ENCODE results near the gene USP6NL.

Gene USP6NL

DNA sequence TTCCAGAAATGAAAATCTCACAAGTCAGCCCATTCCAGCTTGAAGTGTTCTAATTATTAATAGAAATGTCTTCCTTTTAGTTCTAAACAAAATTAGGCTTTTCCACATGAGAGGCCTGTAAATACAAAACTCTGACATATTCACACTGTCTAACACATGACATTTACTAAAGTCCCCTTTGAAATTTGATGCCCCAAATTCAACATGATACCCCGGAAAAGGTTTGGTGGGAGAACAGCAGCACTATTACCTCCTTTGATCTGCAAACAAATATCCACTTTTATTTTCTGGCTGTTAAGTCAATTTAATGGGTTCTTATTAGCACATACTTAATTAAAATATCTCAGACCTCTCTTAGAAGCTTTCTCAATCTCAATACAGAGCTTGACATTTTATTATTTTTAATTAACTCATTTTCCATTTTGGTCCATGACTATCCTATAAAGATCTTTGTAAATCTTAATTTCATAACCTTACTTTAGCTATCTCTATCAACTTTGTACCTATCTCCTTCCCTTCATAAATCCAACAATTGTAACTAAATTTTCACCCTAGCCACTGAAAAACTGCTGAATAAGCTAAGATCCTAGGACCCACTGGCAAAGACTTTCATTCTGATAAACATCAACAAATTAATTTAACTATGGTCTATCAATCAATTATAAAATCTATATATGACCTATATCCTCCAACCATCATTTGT lies 63.2 kb downstream of the USP6NL start:
- Mint-ChIP-seq H3K27me3 (peaks cover 0 to 20% of the 10 kb centered on the region in 2 donors), H3K36me3 (ENCODE audit: insufficient read depth) (no peaks in the 10 kb centered on the region), H3K4me3 (no peak overlapping the region), H3K27ac (no peak overlapping the region), H3K9me3 (no peaks in the 10 kb centered on the region), H3K4me1 (ENCODE audit: low read depth in 2 of 2) (no peaks in the 10 kb centered on the region)
- DNase-seq (no peak), ATAC-seq (replicated peaks) (no peak)

DNA sequence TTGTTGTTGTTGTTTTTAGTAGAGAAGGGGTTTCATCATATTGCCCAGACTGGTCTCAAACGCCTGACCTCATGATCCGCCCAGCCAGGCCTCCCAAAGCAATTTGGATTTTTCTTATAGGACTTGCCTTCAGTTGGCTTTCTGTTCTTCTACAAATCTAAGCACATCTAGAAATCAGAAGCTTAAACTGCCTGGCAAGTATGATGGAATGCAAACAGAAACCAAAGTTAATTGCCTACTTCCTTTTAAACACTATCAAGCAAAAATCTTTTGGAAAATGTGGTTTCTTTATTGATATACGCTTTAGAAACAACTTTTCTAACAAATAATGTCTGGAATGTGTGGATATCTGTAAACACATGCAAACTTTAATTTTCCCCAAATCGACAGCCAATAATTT lies 64.9 kb downstream of the USP6NL start:
- ATAC-seq (replicated peaks): no peak
- no peak overlapping the region for H3K4me3 Mint-ChIP-seq
- peaks cover 8 to 13% of the 10 kb centered on the region in 2 donors for H3K27me3 Mint-ChIP-seq

DNA sequence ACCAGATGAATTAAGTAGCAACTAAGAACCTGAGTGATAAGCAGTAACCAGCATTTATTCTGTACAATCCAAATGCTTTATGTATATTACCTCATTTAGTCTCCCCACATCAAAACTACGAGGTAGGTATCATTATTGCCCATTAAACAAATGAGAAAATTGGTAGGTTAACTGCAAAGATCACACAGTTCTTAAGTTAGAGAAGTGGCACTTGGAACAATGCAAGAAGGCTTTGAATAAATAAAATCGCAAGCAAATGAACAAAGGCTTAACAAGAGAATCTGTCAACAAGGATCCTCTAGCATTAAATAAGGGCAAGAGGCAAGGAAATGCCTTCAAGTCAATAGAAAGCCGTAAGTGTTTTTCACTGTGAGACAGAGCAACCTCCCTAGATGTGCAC lies 70.2 kb downstream of the USP6NL start:
- Mint-ChIP-seq H3K9me3 (no peaks in the 10 kb centered on the region), H3K27me3 (peaks cover 20 to 29% of the 10 kb centered on the region in 2 donors), H3K4me3 (no peak overlapping the region), H3K27ac (no peak overlapping the region), H3K36me3 (ENCODE audit: insufficient read depth) (no peaks in the 10 kb centered on the region), H3K4me1 (ENCODE audit: low read depth in 2 of 2) (no peaks in the 10 kb centered on the region)
- DNase-seq: no peak
- no peak for ATAC-seq (replicated peaks)

More for the DNA sequence above, 64.9 kb downstream of the USP6NL start:
- Mint-ChIP-seq H3K27ac (no peak overlapping the region), H3K36me3 (ENCODE audit: insufficient read depth) (no peaks in the 10 kb centered on the region), H3K4me1 (ENCODE audit: low read depth in 2 of 2) (no peaks in the 10 kb centered on the region), H3K9me3 (no peaks in the 10 kb centered on the region)
- no peak for DNase-seq

DNA sequence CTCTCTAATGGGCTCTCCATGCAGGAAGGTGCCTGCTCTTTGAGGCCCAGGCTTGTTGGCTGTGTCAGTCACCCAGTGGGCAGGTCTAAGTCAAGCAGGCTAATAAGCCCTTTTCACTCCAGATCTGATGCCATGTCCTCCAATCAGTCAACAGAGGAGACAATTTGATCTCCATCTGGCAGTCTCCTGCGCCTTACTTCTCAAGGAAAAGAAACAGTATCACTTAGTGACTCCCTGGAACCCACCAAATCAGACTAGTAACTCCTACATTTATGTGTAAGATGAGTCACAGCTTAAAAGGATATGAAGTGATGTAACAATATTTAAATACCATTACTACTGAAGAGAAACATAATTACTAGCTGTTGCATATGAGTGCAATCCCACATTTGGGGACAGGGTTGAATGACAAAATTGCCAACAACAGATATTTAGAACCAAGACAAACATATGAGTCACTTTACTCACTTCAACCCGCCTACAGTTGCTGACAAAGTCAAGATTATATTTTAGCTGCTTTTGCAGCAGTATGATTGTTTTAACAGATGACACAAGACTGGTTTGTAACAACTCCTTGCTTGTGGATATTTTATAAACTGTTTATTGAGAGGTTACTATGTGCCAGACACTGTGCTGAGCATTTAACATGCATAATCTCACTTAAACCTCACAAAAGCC lies 72.1 kb downstream of the USP6NL start:
- ATAC-seq (replicated peaks): no peak
- peaks cover 20 to 32% of the 10 kb centered on the region in 2 donors for H3K27me3 Mint-ChIP-seq
- H3K9me3 Mint-ChIP-seq: no peaks in the 10 kb centered on the region
- no peaks in the 10 kb centered on the region for H3K4me1 Mint-ChIP-seq (ENCODE audit: low read depth in 2 of 2)
- no peak overlapping the region for H3K4me3 Mint-ChIP-seq
- H3K36me3 Mint-ChIP-seq (ENCODE audit: insufficient read depth): no peaks in the 10 kb centered on the region
- no peak for DNase-seq
- H3K27ac Mint-ChIP-seq: no peak overlapping the region

DNA sequence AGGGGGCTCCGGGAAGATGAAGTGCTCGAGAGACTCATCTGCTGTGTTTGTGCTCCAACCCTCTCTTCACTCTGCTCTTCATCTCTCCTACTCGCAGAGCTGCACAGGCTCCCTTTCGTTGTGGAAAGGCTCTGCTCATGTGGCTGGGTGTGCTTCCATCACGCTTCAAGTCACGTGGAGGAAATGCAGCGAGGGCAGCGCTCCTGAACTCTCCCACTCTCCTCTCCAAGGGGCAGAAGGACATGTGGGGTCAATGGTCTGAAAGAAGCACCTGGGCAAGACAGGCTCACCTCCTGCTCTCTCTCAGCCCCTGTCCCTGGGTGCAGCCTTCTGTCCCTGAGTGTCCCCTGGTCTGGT lies 72.6 kb downstream of the USP6NL start:
- DNase-seq (no peak), ATAC-seq (replicated peaks) (no peak)
- no peaks in the 10 kb centered on the region for H3K36me3 Mint-ChIP-seq (ENCODE audit: insufficient read depth)
- peaks cover 26 to 37% of the 10 kb centered on the region in 2 donors for H3K27me3 Mint-ChIP-seq
- peaks cover 0 to 3% of the 10 kb centered on the region in 2 donors for H3K4me1 Mint-ChIP-seq (ENCODE audit: low read depth in 2 of 2)
- no peak overlapping the region for H3K27ac Mint-ChIP-seq
- no peak overlapping the region for H3K4me3 Mint-ChIP-seq
- no peaks in the 10 kb centered on the region for H3K9me3 Mint-ChIP-seq

DNA sequence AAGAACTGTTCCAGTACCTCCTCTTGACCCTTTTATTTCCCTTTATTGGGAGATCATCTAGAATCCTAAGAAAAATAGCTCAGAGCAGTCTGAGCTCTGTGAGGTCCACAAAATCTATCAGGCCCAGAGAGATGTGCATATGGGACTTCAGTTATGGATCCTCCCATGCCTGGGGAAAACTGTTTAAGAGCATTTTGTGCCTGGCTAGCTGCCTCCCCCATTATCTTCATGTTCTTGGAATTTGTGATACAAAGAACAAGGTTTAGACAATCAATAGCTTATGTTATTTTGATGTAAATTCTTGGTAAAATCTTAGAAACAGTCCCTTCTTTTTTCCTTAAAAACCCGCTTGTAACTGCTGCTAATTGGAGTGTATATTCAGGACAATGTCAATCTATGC lies 75.2 kb downstream of the USP6NL start:
- H3K9me3 Mint-ChIP-seq: no peaks in the 10 kb centered on the region

DNA sequence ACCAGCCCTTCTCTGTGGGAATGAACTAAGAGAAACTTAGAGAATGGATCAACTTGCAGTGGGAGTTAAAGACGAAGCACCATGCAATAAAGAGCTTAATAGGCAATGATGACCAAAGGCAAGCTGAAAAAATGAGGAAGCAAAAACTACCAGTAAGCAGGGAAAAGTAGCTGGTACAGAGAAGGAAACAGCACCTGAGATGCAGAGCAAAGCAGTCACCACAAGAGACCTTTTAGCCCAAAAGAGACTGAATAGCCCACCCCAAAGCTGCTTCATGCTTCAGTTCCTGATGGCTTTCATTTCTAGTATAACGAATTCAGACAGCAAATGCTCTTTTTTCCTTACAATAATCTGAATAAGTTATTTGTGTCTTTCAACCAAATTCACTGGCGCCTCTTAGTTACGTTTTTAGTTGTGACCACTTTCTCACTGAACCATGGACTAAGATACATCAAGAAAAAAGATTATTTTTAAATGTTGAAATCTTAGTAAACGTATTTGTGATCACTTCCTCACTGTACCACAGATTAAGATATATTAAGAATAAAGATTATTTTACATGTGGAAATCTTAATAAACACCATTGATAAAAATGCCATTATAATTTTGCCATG lies 76.0 kb downstream of the USP6NL start:
- Mint-ChIP-seq H3K27me3 (peaks cover 28 to 33% of the 10 kb centered on the region in 2 donors), H3K36me3 (ENCODE audit: insufficient read depth) (no peaks in the 10 kb centered on the region), H3K27ac (no peak overlapping the region), H3K4me1 (ENCODE audit: low read depth in 2 of 2) (peaks cover 0 to 3% of the 10 kb centered on the region in 2 donors), H3K9me3 (no peaks in the 10 kb centered on the region), H3K4me3 (no peak overlapping the region)
- ATAC-seq (replicated peaks) (no peak), DNase-seq (no peak)

More for the DNA sequence above, 75.2 kb downstream of the USP6NL start:
- Mint-ChIP-seq H3K27ac (no peak overlapping the region), H3K4me1 (ENCODE audit: low read depth in 2 of 2) (peaks cover 0 to 3% of the 10 kb centered on the region in 2 donors), H3K27me3 (peaks cover 31 to 33% of the 10 kb centered on the region in 2 donors), H3K36me3 (ENCODE audit: insufficient read depth) (no peaks in the 10 kb centered on the region), H3K4me3 (no peak overlapping the region)
- DNase-seq (no peak), ATAC-seq (replicated peaks) (no peak)

DNA sequence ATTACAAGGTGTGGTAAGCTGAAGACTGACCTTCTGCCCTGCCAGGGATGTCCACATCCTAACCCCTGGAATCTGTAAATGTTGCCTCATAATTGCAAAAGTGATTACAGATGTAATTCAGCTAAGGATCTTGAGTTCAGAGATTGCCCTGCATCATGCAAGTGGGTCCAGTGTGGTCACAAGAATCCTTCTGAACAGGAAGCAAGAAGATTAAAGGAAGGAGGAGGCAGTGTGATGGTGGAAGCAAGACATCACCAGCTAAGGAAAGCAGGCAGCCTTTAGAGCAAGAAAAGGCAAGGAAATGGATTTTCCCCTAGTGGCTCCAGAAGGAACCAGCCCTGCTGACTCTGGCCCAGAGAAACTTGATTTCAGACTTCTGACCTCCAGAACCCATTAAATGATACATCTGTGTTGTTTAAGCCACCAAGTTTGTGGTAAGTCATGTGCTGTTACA lies 78.1 kb downstream of the USP6NL start:
- Mint-ChIP-seq H3K4me3 (no peak overlapping the region), H3K27me3 (peaks cover 21 to 30% of the 10 kb centered on the region in 2 donors), H3K36me3 (ENCODE audit: insufficient read depth) (no peaks in the 10 kb centered on the region), H3K4me1 (ENCODE audit: low read depth in 2 of 2) (peaks cover 0 to 7% of the 10 kb centered on the region in 2 donors), H3K9me3 (no peaks in the 10 kb centered on the region), H3K27ac (no peak overlapping the region)
- no peak for DNase-seq
- no peak for ATAC-seq (replicated peaks)

DNA sequence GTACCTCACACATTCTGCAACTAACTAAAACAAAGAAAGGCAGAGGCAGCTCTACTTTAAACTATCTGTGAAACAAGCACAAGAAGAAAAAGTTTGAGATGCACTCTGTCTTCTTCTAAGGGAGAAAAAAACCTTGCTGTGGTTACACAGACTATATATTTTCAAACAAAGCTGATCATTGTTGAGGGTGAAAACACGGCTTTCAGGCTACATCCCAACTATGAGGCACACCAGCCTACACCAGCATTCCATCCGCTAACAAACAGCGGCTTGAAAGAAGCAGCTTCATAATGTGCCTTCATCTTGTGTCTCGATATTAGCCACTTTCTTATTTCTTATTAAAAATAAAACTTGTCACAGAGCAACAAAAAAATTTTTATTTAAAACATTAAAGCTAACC lies 79.1 kb downstream of the USP6NL start:
- Mint-ChIP-seq H3K27me3 (peaks cover 21 to 30% of the 10 kb centered on the region in 2 donors), H3K9me3 (no peaks in the 10 kb centered on the region), H3K4me3 (no peak overlapping the region), H3K4me1 (ENCODE audit: low read depth in 2 of 2) (peaks cover 4 to 7% of the 10 kb centered on the region in 2 donors), H3K36me3 (ENCODE audit: insufficient read depth) (no peaks in the 10 kb centered on the region), H3K27ac (no peak overlapping the region)
- no peak for ATAC-seq (replicated peaks)
- DNase-seq: no peak

DNA sequence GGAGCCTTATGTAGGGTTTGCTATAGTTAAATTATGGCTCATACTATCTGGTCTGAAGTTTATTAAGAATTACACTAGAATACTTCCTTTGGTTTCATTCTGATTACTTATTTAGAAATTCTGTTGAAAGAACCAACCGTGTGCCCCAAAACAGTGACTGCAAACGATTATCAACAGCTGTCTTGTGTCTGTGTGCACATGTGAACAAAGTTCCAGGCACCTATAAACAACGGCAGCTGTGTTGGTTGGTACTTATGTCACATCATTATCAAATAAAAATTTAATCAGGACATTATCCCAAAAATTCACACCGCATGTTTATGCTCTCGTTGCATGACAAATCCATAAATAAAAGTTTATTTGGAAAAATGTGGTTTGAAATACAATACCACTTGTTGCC lies 80.6 kb downstream of the USP6NL start:
- DNase-seq: no peak
- Mint-ChIP-seq H3K9me3 (no peaks in the 10 kb centered on the region), H3K27me3 (peaks cover 15 to 18% of the 10 kb centered on the region in 2 donors), H3K4me3 (no peak overlapping the region), H3K4me1 (ENCODE audit: low read depth in 2 of 2) (peaks cover 7 to 8% of the 10 kb centered on the region in 2 donors), H3K27ac (no peak overlapping the region), H3K36me3 (ENCODE audit: insufficient read depth) (no peaks in the 10 kb centered on the region)
- ATAC-seq (replicated peaks): no peak

DNA sequence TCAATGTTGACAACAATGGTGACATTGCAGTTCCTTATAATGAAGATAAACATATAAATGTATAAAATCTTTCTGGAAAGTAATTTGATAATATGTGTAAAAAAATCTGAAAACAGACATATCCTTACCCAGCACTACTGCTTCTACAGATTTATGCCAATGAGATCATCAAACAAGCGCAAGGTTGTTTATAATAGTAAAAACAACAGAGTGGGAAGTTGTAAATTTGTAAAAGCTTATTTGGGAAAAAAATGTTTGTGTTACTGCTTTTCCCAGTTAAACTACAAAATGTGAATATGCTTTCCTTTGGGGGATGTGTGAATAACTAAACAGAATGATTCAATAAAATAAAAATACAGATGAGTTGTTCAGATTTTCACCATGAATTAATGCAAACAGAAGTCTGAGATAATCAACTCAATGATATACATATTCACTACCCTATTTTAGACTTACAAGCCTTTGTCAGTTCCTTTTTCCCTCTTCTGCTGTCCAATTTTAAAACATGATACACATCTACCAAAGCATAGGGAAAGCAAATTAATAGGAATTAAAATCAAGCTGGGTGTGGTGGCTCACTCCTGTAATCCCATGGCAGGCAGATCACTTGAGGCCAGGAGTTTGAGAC lies 82.1 kb downstream of the USP6NL start:
- peaks cover 15 to 17% of the 10 kb centered on the region in 2 donors for H3K27me3 Mint-ChIP-seq
- peaks cover 7 to 8% of the 10 kb centered on the region in 2 donors for H3K4me1 Mint-ChIP-seq (ENCODE audit: low read depth in 2 of 2)
- H3K27ac Mint-ChIP-seq: no peak overlapping the region
- H3K4me3 Mint-ChIP-seq: no peak overlapping the region
- DNase-seq (no peak), ATAC-seq (replicated peaks) (no peak)
- H3K36me3 Mint-ChIP-seq (ENCODE audit: insufficient read depth): no peaks in the 10 kb centered on the region
- no peaks in the 10 kb centered on the region for H3K9me3 Mint-ChIP-seq

DNA sequence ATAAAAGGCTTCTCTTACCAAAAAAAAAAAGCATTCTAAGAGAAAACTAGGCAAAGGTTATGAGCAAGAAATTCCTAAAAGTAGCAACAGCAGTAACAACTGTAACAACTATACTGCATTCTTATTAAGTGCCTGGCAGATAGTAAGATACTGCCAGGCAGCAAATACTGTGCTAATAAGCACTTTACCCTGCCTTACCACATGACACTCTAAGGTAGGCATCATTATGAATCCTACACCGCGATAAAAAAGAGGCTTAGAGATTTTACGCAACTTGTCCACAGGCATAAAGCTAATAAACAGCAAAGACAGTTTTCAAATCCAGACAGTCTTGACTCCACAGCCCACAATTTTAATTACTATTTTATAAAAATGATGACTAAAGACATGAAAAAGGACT lies 83.2 kb downstream of the USP6NL start:
- peaks cover 3 to 8% of the 10 kb centered on the region in 2 donors for H3K4me1 Mint-ChIP-seq (ENCODE audit: low read depth in 2 of 2)
- DNase-seq: no peak
- no peaks in the 10 kb centered on the region for H3K9me3 Mint-ChIP-seq
- H3K4me3 Mint-ChIP-seq: peak overlapping the region; percentile 66
- H3K36me3 Mint-ChIP-seq (ENCODE audit: insufficient read depth): no peaks in the 10 kb centered on the region
- peaks cover 8 to 9% of the 10 kb centered on the region in 2 donors for H3K27me3 Mint-ChIP-seq
- peak overlapping the region; percentile 48 to 69 for H3K27ac Mint-ChIP-seq
- ATAC-seq (replicated peaks): no peak

DNA sequence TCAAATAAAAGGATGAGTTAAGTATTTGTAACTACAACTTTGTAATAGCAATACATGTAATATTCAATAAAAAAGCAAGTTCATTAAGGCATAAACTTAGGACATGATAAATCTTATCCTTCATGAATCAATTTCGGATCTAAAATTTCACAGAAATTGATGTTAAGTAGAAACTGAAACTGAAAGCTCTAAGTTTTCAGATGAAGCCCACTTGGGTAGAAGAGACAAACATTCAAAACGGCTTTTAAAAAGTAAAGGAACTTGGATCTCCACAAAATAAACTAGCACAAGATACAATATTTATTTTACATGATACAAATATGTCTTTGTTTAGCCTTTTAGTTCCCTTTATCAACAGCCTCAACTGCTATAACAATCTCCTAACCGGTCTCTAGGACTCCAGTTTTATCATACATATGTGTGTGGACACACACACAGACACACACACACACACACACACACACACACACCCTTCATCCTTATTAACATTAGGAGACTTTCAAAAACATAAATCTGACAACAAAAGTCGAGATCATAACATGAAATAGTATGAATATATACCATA lies 83.7 kb downstream of the USP6NL start:
- Mint-ChIP-seq H3K4me3 (peak overlapping the region; percentile 66), H3K9me3 (no peaks in the 10 kb centered on the region), H3K4me1 (ENCODE audit: low read depth in 2 of 2) (peaks cover 3 to 8% of the 10 kb centered on the region in 2 donors), H3K27me3 (peaks cover 5 to 8% of the 10 kb centered on the region in 2 donors), H3K27ac (peak overlapping the region; percentile 48 to 69), H3K36me3 (ENCODE audit: insufficient read depth) (no peaks in the 10 kb centered on the region)
- no peak for ATAC-seq (replicated peaks)
- DNase-seq: no peak
